ENCODE results near the gene STAT1.

The STAT1 gene

GRCh38 chr2:191009541-191010374 lies 4.2 kb downstream of the STAT1 start:
- Histone ChIP-seq H3K4me3 (ENCODE audit: low read length) (no peak overlapping the region), H3K27ac (ENCODE audit: low read length) (no peak overlapping the region), H3K9me3 (ENCODE audit: control insufficient read depth, insufficient read depth, low read length) (no peaks in the 10 kb centered on the region), H3K36me3 (ENCODE audit: control insufficient read depth, insufficient read depth, low read length) (peaks cover 15% of the 10 kb centered on the region; the same call in 1 of the 2 replicates), H3K4me1 (ENCODE audit: control insufficient read depth, insufficient read depth, low read length) (no peaks in the 10 kb centered on the region; the same call in 1 of the 2 replicates), H3K27me3 (ENCODE audit: control insufficient read depth, insufficient read depth, low read length) (no peaks in the 10 kb centered on the region; the same call in 1 of the 2 replicates)
- WGBS (ENCODE audit: insufficient coverage, insufficient read length): no CpG with 5 or more reads among the region's 4 CpGs
- no peak for DNase-seq (ENCODE audit: low read depth, low spot score)

GRCh38 chr2:191008286-191008685 lies 5.7 kb downstream of the STAT1 start:
- H3K27ac ChIP-seq (ENCODE audit: low read length): no peak overlapping the region
- H3K36me3 ChIP-seq (ENCODE audit: control insufficient read depth, insufficient read depth, low read length): peaks cover 25% of the 10 kb centered on the region; the same call in 1 of the 2 replicates
- no peak overlapping the region for H3K4me3 ChIP-seq (ENCODE audit: low read length)
- H3K4me1 ChIP-seq (ENCODE audit: control insufficient read depth, insufficient read depth, low read length): no peaks in the 10 kb centered on the region
- H3K27me3 ChIP-seq (ENCODE audit: control insufficient read depth, insufficient read depth, low read length): no peaks in the 10 kb centered on the region
- DNase-seq (ENCODE audit: low read depth, low spot score): no peak
- H3K9me3 ChIP-seq (ENCODE audit: control insufficient read depth, insufficient read depth, low read length): no peaks in the 10 kb centered on the region

- H3K4me1 ChIP-seq (ENCODE audit: control insufficient read depth, insufficient read depth, low read length): no peaks in the 10 kb centered on the region
- DNase-seq (ENCODE audit: low read depth, low spot score): no peak
- peaks cover 28% of the 10 kb centered on the region; the same call in 1 of the 2 replicates for H3K36me3 ChIP-seq (ENCODE audit: control insufficient read depth, insufficient read depth, low read length)
- no peaks in the 10 kb centered on the region for H3K27me3 ChIP-seq (ENCODE audit: control insufficient read depth, insufficient read depth, low read length)
- no CpG with 5 or more reads among the region's 4 CpGs for WGBS (ENCODE audit: insufficient coverage, insufficient read length)
- no peak overlapping the region for H3K4me3 ChIP-seq (ENCODE audit: low read length)
- H3K27ac ChIP-seq (ENCODE audit: low read length): no peak overlapping the region
- no peaks in the 10 kb centered on the region for H3K9me3 ChIP-seq (ENCODE audit: control insufficient read depth, insufficient read depth, low read length)
Measured at GRCh38 chr2:191006997-191007783, 6.8 kb downstream of the STAT1 start.

GRCh38 chr2:191006297-191006696 lies 7.7 kb downstream of the STAT1 start:
- H3K4me1 ChIP-seq (ENCODE audit: control insufficient read depth, insufficient read depth, low read length): no peaks in the 10 kb centered on the region
- no peaks in the 10 kb centered on the region for H3K27me3 ChIP-seq (ENCODE audit: control insufficient read depth, insufficient read depth, low read length)
- no peaks in the 10 kb centered on the region for H3K9me3 ChIP-seq (ENCODE audit: control insufficient read depth, insufficient read depth, low read length)
- H3K36me3 ChIP-seq (ENCODE audit: control insufficient read depth, insufficient read depth, low read length): peaks cover 28% of the 10 kb centered on the region; the same call in 1 of the 2 replicates
- no peak overlapping the region for H3K27ac ChIP-seq (ENCODE audit: low read length)
- no CpG with 5 or more reads among the region's 3 CpGs for WGBS (ENCODE audit: insufficient coverage, insufficient read length)
- no peak overlapping the region for H3K4me3 ChIP-seq (ENCODE audit: low read length)
- DNase-seq (ENCODE audit: low read depth, low spot score): no peak

GRCh38 chr2:191003405-191004309 lies 10.3 kb downstream of the STAT1 start:
- no CpG with 5 or more reads among the region's 6 CpGs for WGBS (ENCODE audit: insufficient coverage, insufficient read length)
- no peak for DNase-seq (ENCODE audit: low read depth, low spot score)
- peaks cover 39% of the 10 kb centered on the region; the same call in 1 of the 2 replicates for H3K36me3 ChIP-seq (ENCODE audit: control insufficient read depth, insufficient read depth, low read length)
- no peaks in the 10 kb centered on the region for H3K27me3 ChIP-seq (ENCODE audit: control insufficient read depth, insufficient read depth, low read length)
- no peaks in the 10 kb centered on the region for H3K9me3 ChIP-seq (ENCODE audit: control insufficient read depth, insufficient read depth, low read length)
- H3K4me3 ChIP-seq (ENCODE audit: low read length): no peak overlapping the region
- no peak overlapping the region for H3K27ac ChIP-seq (ENCODE audit: low read length)
- no peaks in the 10 kb centered on the region for H3K4me1 ChIP-seq (ENCODE audit: control insufficient read depth, insufficient read depth, low read length)

- H3K4me1 ChIP-seq (ENCODE audit: control insufficient read depth, insufficient read depth, low read length): no peaks in the 10 kb centered on the region
- H3K27ac ChIP-seq (ENCODE audit: low read length): no peak overlapping the region
- DNase-seq (ENCODE audit: low read depth, low spot score): no peak
- WGBS (ENCODE audit: insufficient coverage, insufficient read length): no CpG with 5 or more reads among the region's 3 CpGs
- no peaks in the 10 kb centered on the region for H3K9me3 ChIP-seq (ENCODE audit: control insufficient read depth, insufficient read depth, low read length)
- H3K36me3 ChIP-seq (ENCODE audit: control insufficient read depth, insufficient read depth, low read length): peaks cover 39% of the 10 kb centered on the region; the same call in 1 of the 2 replicates
- H3K27me3 ChIP-seq (ENCODE audit: control insufficient read depth, insufficient read depth, low read length): no peaks in the 10 kb centered on the region
- H3K4me3 ChIP-seq (ENCODE audit: low read length): no peak overlapping the region
Measured at GRCh38 chr2:191001624-191002023, 12.3 kb downstream of the STAT1 start.

GRCh38 chr2:191001032-191001431 lies 12.9 kb downstream of the STAT1 start:
- no peak for DNase-seq (ENCODE audit: low read depth, low spot score)
- no peaks in the 10 kb centered on the region for H3K9me3 ChIP-seq (ENCODE audit: control insufficient read depth, insufficient read depth, low read length)
- H3K4me1 ChIP-seq (ENCODE audit: control insufficient read depth, insufficient read depth, low read length): no peaks in the 10 kb centered on the region
- no peak overlapping the region for H3K4me3 ChIP-seq (ENCODE audit: low read length)
- H3K36me3 ChIP-seq (ENCODE audit: control insufficient read depth, insufficient read depth, low read length): peaks cover 34% of the 10 kb centered on the region; the same call in 1 of the 2 replicates
- WGBS (ENCODE audit: insufficient coverage, insufficient read length): no CpG with 5 or more reads among the region's 2 CpGs
- no peaks in the 10 kb centered on the region for H3K27me3 ChIP-seq (ENCODE audit: control insufficient read depth, insufficient read depth, low read length)
- H3K27ac ChIP-seq (ENCODE audit: low read length): no peak overlapping the region

- Histone ChIP-seq H3K4me3 (ENCODE audit: low read length) (no peak overlapping the region), H3K27me3 (ENCODE audit: control insufficient read depth, insufficient read depth, low read length) (no peaks in the 10 kb centered on the region), H3K27ac (ENCODE audit: low read length) (no peak overlapping the region), H3K4me1 (ENCODE audit: control insufficient read depth, insufficient read depth, low read length) (no peaks in the 10 kb centered on the region), H3K36me3 (ENCODE audit: control insufficient read depth, insufficient read depth, low read length) (peaks cover 30% of the 10 kb centered on the region; the same call in 1 of the 2 replicates), H3K9me3 (ENCODE audit: control insufficient read depth, insufficient read depth, low read length) (no peaks in the 10 kb centered on the region)
- DNase-seq (ENCODE audit: low read depth, low spot score): no peak
- no CpG with 5 or more reads among the region's 9 CpGs for WGBS (ENCODE audit: insufficient coverage, insufficient read length)
Measured at GRCh38 chr2:190999949-191000665, 13.9 kb downstream of the STAT1 start.

- Histone ChIP-seq H3K27ac (ENCODE audit: low read length) (no peak overlapping the region), H3K4me1 (ENCODE audit: control insufficient read depth, insufficient read depth, low read length) (no peaks in the 10 kb centered on the region), H3K4me3 (ENCODE audit: low read length) (no peak overlapping the region), H3K27me3 (ENCODE audit: control insufficient read depth, insufficient read depth, low read length) (no peaks in the 10 kb centered on the region), H3K36me3 (ENCODE audit: control insufficient read depth, insufficient read depth, low read length) (peaks cover 31% of the 10 kb centered on the region; the same call in 1 of the 2 replicates), H3K9me3 (ENCODE audit: control insufficient read depth, insufficient read depth, low read length) (no peaks in the 10 kb centered on the region)
- DNase-seq (ENCODE audit: low read depth, low spot score): no peak
- no CpG with 5 or more reads among the region's 7 CpGs for WGBS (ENCODE audit: insufficient coverage, insufficient read length)
Measured at GRCh38 chr2:190999058-190999457, 14.9 kb downstream of the STAT1 start.
